Esophagus muscularis mucosa (tissue), 3 donors: Measurements from ENCODE around the gene SIX2.

Source experiments
- POLR2A ChIP-seq: fragments of 450-650 bp; IDR thresholded peaks from one replicate; pipeline ENCODE4 v1.6.1; 2017; ENCODE audit warnings: antibody characterized with exemption, moderate library complexity, mild to moderate bottlenecking, low read depth
- TF ChIP-seq, protein P1 (sequence below), 3 experiments: fragments of 200-600 bp in 2 of 3; fragments of 450-650 bp in 1 of 3; sonication (generic) in 2 of 3; IDR thresholded peaks; one replicate each; pipeline ENCODE4 v1.5.1; 2017 to 2019; ENCODE audit warnings: antibody characterized with exemption in 3 of 3, mild to moderate bottlenecking in 2 of 3, moderate library complexity in 1 of 3

DNA sequence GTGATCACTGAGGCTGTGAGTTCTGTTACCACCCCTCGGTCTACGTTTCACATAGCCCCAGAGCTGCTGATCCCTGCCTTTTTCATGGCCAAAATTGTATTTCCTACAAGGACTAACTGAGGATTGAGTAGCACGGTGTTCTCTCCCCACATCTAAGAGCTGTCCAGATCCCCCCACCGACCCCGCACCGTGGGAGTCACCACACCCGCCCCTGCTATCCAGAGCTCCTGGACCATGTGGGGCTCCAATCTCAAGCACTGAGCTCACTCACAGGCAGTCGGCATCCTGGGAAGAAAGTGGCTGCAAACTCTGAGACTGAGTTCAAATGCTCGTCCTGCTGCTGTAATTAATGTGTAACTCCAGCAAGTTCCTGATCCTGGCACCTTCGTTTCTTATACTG is 9.7 kb downstream of the SIX2 start:
- TF ChIP-seq, protein P1, sequence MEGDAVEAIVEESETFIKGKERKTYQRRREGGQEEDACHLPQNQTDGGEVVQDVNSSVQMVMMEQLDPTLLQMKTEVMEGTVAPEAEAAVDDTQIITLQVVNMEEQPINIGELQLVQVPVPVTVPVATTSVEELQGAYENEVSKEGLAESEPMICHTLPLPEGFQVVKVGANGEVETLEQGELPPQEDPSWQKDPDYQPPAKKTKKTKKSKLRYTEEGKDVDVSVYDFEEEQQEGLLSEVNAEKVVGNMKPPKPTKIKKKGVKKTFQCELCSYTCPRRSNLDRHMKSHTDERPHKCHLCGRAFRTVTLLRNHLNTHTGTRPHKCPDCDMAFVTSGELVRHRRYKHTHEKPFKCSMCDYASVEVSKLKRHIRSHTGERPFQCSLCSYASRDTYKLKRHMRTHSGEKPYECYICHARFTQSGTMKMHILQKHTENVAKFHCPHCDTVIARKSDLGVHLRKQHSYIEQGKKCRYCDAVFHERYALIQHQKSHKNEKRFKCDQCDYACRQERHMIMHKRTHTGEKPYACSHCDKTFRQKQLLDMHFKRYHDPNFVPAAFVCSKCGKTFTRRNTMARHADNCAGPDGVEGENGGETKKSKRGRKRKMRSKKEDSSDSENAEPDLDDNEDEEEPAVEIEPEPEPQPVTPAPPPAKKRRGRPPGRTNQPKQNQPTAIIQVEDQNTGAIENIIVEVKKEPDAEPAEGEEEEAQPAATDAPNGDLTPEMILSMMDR (IDR thresholded peaks at IDR 0.05) = no peak
- TF ChIP-seq POLR2A = no peak
